HG03280 (cell line): ENCODE measurements around the gene ARID3C.
A peak's percentile ranks its signal among the peaks of the same experiment; 100 is the strongest.

Experiments used
- ATAC-seq: cut with Tn5 transposase; IDR thresholded peaks from one replicate; pipeline ENCODE4 v1.9.1; 2021; ENCODE audit warnings: mild to moderate bottlenecking, moderate library complexity; ENCODE audit not compliant: unreplicated experiment

The ARID3C gene

GRCh38 chr9:34628656-34629490 is at the start of gene ARID3C:
Gene ARID3C, minus strand, starts transcription at chr9:34629066. Its CDS starts 1,052 bp downstream, at chr9:34628014.
- no peak for ATAC-seq

- ATAC-seq = no peak
These were observed 47.0 kb upstream of the ARID3C start for GRCh38 chr9:34675869-34676268.

- ATAC-seq = no peak
These were observed 46.3 kb upstream of the ARID3C start for GRCh38 chr9:34675048-34675714.

GRCh38 chr9:34674440-34674839 is 45.6 kb upstream of the ARID3C start:
- no peak for ATAC-seq

GRCh38 chr9:34671307-34671706 is 42.4 kb upstream of the ARID3C start:
- no peak for ATAC-seq

GRCh38 chr9:34669809-34670562 is 41.1 kb upstream of the ARID3C start:
- no peak for ATAC-seq

- ATAC-seq = peak; percentile 78
These were observed 36.8 kb upstream of the ARID3C start for GRCh38 chr9:34665381-34666250.

- peak; percentile 25 for ATAC-seq
These were observed 36.2 kb upstream of the ARID3C start for GRCh38 chr9:34665067-34665380.

- peak; percentile 46 for ATAC-seq
These were observed 35.6 kb upstream of the ARID3C start for GRCh38 chr9:34664281-34665066.

GRCh38 chr9:34663303-34663605 is 34.4 kb upstream of the ARID3C start:
- ATAC-seq = no peak

- no peak for ATAC-seq
These were observed 33.8 kb upstream of the ARID3C start, which contains the start of gene CCL27 for GRCh38 chr9:34662526-34663302. Gene CCL27, minus strand, starts transcription at chr9:34662657. Its CDS starts 24 bp downstream, at chr9:34662633.

- ATAC-seq = no peak
These were observed 30.9 kb upstream of the ARID3C start for GRCh38 chr9:34659592-34660253.

GRCh38 chr9:34658461-34658860 is 29.6 kb upstream of the ARID3C start:
- no peak for ATAC-seq

GRCh38 chr9:34656992-34657391 is 28.1 kb upstream of the ARID3C start:
- ATAC-seq = no peak

- ATAC-seq = no peak
These were observed 26.5 kb upstream of the ARID3C start for GRCh38 chr9:34655394-34655793.

- ATAC-seq = no peak
These were observed 25.6 kb upstream of the ARID3C start for GRCh38 chr9:34654323-34655051.

GRCh38 chr9:34653151-34654072 is 24.5 kb upstream of the ARID3C start:
- no peak for ATAC-seq
